Measurements from ENCODE around the gene POM121L2.

Gene POM121L2

DNA sequence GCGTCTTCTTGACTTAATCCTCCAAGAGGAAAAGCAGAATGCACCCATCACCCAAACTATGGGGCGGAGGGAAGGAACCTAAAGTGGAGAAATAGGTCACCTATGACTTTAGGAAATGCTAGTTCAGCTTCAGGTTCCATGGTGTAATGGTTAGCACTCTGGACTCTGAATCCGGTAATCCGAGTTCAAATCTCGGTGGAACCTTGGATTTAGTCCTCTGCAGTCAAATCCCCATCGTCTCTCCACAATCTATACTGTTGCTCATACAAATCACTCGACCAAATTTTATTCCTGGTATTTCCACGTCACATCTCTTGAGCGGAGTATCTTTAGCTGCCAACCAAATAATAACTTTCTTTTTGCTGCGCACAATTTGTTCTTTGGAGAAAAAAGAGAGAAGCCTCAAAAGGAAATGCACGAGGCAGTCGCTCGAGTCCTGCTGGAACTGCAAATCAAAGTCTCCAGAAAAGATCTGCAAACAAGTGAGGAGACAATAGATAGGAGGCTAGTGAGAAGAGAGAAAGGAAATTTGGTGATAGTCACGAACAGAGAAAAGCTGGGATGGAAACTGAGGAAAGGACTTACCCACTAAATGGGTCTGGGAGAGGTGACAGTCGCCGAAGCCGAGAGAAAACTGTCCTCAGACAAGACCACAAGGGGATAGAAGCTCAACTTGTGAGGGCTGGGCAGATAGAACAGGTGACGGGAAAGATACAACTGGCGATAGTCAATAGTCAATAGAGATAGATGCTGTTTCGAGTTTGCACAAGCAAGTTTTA is 16.6 kb downstream of the POM121L2 start:
- TF ChIP-seq, protein P1, sequence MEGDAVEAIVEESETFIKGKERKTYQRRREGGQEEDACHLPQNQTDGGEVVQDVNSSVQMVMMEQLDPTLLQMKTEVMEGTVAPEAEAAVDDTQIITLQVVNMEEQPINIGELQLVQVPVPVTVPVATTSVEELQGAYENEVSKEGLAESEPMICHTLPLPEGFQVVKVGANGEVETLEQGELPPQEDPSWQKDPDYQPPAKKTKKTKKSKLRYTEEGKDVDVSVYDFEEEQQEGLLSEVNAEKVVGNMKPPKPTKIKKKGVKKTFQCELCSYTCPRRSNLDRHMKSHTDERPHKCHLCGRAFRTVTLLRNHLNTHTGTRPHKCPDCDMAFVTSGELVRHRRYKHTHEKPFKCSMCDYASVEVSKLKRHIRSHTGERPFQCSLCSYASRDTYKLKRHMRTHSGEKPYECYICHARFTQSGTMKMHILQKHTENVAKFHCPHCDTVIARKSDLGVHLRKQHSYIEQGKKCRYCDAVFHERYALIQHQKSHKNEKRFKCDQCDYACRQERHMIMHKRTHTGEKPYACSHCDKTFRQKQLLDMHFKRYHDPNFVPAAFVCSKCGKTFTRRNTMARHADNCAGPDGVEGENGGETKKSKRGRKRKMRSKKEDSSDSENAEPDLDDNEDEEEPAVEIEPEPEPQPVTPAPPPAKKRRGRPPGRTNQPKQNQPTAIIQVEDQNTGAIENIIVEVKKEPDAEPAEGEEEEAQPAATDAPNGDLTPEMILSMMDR (IDR thresholded peaks at IDR 0.05; ENCODE audit: low read depth, low read length, missing control alignments), result no peak
- no peak for DNase-seq (ENCODE audit: low read depth)
- in situ Hi-C loops (cut with HindIII; ENCODE audit: low sequenced_read_pairs), result no loop called here
- H3K4me3 ChIP-seq (ENCODE audit: low read depth, low read length), result peak overlapping the region; percentile 52

DNA sequence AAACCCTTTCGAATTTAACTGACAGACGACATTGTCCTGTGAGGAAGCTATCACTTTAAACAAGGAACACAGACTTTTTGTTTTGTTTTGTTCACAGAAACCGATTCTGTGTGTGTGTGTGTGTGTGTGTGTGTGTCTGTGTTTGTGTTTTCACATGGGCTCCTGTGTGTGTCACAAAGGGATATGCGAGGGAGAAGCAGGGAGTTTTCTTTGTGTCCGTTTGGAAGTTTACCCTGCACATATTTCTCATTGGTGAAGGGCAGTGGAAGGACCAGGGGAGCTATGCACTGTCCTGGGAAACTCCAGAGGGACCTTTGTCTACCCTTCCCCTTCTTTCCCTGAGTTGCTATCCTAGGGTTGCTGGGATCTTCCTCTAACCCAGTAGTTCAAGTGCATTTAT is 17.7 kb downstream of the POM121L2 start:
- in situ Hi-C loops (cut with HindIII; ENCODE audit: low sequenced_read_pairs), result no loop called here
- DNase-seq (ENCODE audit: low read depth), result no peak
- no peak overlapping the region for H3K4me3 ChIP-seq (ENCODE audit: low read depth, low read length)
- TF ChIP-seq, protein P1 (IDR thresholded peaks at IDR 0.05; ENCODE audit: low read depth, low read length, missing control alignments), result no peak

DNA sequence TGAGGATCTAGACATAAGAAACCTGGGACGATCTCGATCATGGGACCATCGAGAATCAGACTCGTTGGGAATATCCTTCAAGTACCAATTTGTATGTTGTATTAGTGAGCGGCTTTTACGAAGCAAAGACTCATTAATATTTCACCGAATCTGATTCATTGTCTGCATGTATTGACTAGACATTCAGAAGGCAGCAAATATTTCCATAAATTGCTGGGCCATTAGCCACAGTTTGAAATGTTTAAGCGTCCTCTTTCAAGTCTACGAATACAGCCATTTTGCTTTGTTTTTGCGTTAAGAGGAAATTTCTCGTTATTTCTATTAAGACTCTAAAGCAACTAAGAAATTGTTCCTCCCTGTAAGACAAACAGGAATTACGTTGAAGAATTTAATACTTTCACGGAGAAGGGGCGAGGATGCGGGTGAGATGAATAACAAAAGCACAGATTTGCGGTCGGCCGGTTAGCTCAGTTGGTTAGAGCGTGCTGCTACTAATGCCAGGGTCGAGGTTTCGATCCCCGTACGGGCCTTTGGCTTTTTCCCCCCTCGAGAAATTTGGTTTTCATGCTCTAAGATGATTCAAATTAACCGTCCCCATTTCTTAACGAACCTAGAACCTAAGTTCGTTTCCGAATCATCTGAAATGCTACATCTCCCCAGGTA is 18.5 kb downstream of the POM121L2 start:
- TF ChIP-seq, protein P1 (IDR thresholded peaks at IDR 0.05; ENCODE audit: low read depth, low read length, missing control alignments), result no peak
- in situ Hi-C loops (cut with HindIII; ENCODE audit: low sequenced_read_pairs), result no loop called here
- no peak for DNase-seq (ENCODE audit: low read depth)
- H3K4me3 ChIP-seq (ENCODE audit: low read depth, low read length), result no peak overlapping the region

GRCh38 chr6:27290850-27291208 is 21.2 kb downstream of the POM121L2 start:
- no peak for DNase-seq (ENCODE audit: low read depth)
- H3K4me3 ChIP-seq (ENCODE audit: low read depth, low read length), result peak overlapping the region; percentile 10

GRCh38 chr6:27290065-27290849 is 21.8 kb downstream of the POM121L2 start:
- peak overlapping the region; percentile 10 for H3K4me3 ChIP-seq (ENCODE audit: low read depth, low read length)
- TF ChIP-seq, protein P1 (IDR thresholded peaks at IDR 0.05; ENCODE audit: low read depth, low read length, missing control alignments), result no peak
- DNase-seq (ENCODE audit: low read depth), result no peak
- in situ Hi-C loops (cut with HindIII; ENCODE audit: low sequenced_read_pairs), result no loop called here

More at GRCh38 chr6:27290850-27291208, 21.2 kb downstream of the POM121L2 start:
- in situ Hi-C loops (cut with HindIII; ENCODE audit: low sequenced_read_pairs), result no loop called here
- TF ChIP-seq, protein P1 (IDR thresholded peaks at IDR 0.05; ENCODE audit: low read depth, low read length, missing control alignments), result no peak
